HG03342 (cell line): Measurements from ENCODE around the gene RTN4IP1.
"Not testable (repeated sequence)": the region's sequence is repeated elsewhere in the genome, so short reads cannot be mapped to it uniquely, and the experiment has no call there.

Experiments used
- ATAC-seq: cut with Tn5 transposase; IDR thresholded peaks from one replicate; pipeline ENCODE4 v1.9.1; 2021; ENCODE audit warnings: mild to moderate bottlenecking, moderate library complexity; ENCODE audit not compliant: unreplicated experiment

Gene RTN4IP1

GRCh38 chr6:106548926-106549455 is 80.3 kb downstream of the RTN4IP1 start:
- not testable (repeated sequence) for ATAC-seq

GRCh38 chr6:106547601-106548453 is 81.5 kb downstream of the RTN4IP1 start:
- no peak for ATAC-seq

- no peak for ATAC-seq
Measured at GRCh38 chr6:106546691-106547414, 82.4 kb downstream of the RTN4IP1 start.

GRCh38 chr6:106546261-106546690 is 83.0 kb downstream of the RTN4IP1 start:
- ATAC-seq, result no peak

GRCh38 chr6:106540907-106541306 is 88.4 kb downstream of the RTN4IP1 start:
- no peak for ATAC-seq

- no peak for ATAC-seq
Measured at GRCh38 chr6:106540432-106540831, 88.9 kb downstream of the RTN4IP1 start.

GRCh38 chr6:106539936-106540335 is 89.4 kb downstream of the RTN4IP1 start:
- ATAC-seq, result no peak

- ATAC-seq, result no peak
Measured at GRCh38 chr6:106538145-106538544, 91.2 kb downstream of the RTN4IP1 start.

GRCh38 chr6:106537662-106538061 is 91.6 kb downstream of the RTN4IP1 start:
- ATAC-seq, result no peak

GRCh38 chr6:106536851-106537250 is 92.4 kb downstream of the RTN4IP1 start:
- no peak for ATAC-seq

GRCh38 chr6:106536357-106536756 is 92.9 kb downstream of the RTN4IP1 start:
- no peak for ATAC-seq

- no peak for ATAC-seq
Measured at GRCh38 chr6:106535012-106535411, 94.3 kb downstream of the RTN4IP1 start.

- ATAC-seq, result no peak
Measured at GRCh38 chr6:106534564-106534982, 94.7 kb downstream of the RTN4IP1 start.

GRCh38 chr6:106534004-106534403 is 95.3 kb downstream of the RTN4IP1 start:
- ATAC-seq, result no peak

GRCh38 chr6:106533054-106533453 is 96.2 kb downstream of the RTN4IP1 start:
- no peak for ATAC-seq

GRCh38 chr6:106530502-106530901 is 98.8 kb downstream of the RTN4IP1 start:
- ATAC-seq, result no peak

GRCh38 chr6:106530026-106530425 is 99.3 kb downstream of the RTN4IP1 start:
- no peak for ATAC-seq

GRCh38 chr6:106529438-106529837 is 99.9 kb downstream of the RTN4IP1 start:
- no peak for ATAC-seq

GRCh38 chr6:106528521-106528920 is 100.8 kb downstream of the RTN4IP1 start:
- ATAC-seq, result no peak

- no peak for ATAC-seq
Measured at GRCh38 chr6:106527979-106528378, 101.3 kb downstream of the RTN4IP1 start.

- ATAC-seq, result no peak
Measured at GRCh38 chr6:106527117-106527516, 102.2 kb downstream of the RTN4IP1 start.

GRCh38 chr6:106525882-106526275 is 103.4 kb downstream of the RTN4IP1 start:
- no peak for ATAC-seq
